ENCODE results near the gene CLEC11A. TPM values are rescaled to one million over a fixed set of nuclear protein-coding genes. Genes with fewer than 3 reads are reported as not detected.

CLEC11A gene
- total RNA-seq, 1 experiment from 2014 or later, result 7.6 TPM

GRCh38 chr19:50722201-50723013, 757 bp upstream of the CLEC11A start:
- TF ChIP-seq GABPB1 (CRISPR knock-in tag; IDR thresholded peaks at IDR 0.05) (no peak), NR3C1 (CRISPR knock-in tag; conservative IDR thresholded peaks at IDR 0.05; ENCODE audit: low read depth) (no peak)
- ChIA-PET POLR2A (no interaction called here), CTCF (interaction anchor here (0.9 to 6.7 kb wide), 12 partner anchors 15 to 299 kb away, joined by 3 to 195 read pairs (median 6); partner anchors contain the start of gene JOSD2)
- Mint-ChIP-seq H3K27me3 (ENCODE audit: low read depth) (peaks cover 41% of the 10 kb centered on the region), H3K4me1 (peaks cover 52% of the 10 kb centered on the region), H3K4me3 (peak overlapping the region; percentile 89), H3K9me3 (no peaks in the 10 kb centered on the region), H3K27ac (no peak overlapping the region), H3K36me3 (no peaks in the 10 kb centered on the region)
- no peak for DNase-seq (ENCODE audit: low spot score)
- no peak for ATAC-seq

GRCh38 chr19:50723735-50724521, 764 bp downstream of the CLEC11A start:
- DNase-seq (ENCODE audit: low spot score) (no peak), ATAC-seq (no peak)
- no peaks in the 10 kb centered on the region for H3K36me3 Mint-ChIP-seq
- H3K9me3 Mint-ChIP-seq, result no peaks in the 10 kb centered on the region
- H3K4me1 Mint-ChIP-seq, result peaks cover 55% of the 10 kb centered on the region
- H3K27me3 Mint-ChIP-seq (ENCODE audit: low read depth), result peaks cover 41% of the 10 kb centered on the region
- ChIA-PET POLR2A (interaction anchor here (0.6 to 1.6 kb wide), 5 partner anchors 53 to 68 kb away, joined by 3 to 7 read pairs (median 4); no protein-coding TSS in a partner anchor), CTCF (interaction anchor here (0.7 to 6.7 kb wide), 53 partner anchors 8 to 715 kb away, joined by 3 to 195 read pairs (median 6); partner anchors contain the start of gene ACP4)
- peak overlapping the region; percentile 89 for H3K4me3 Mint-ChIP-seq
- TF ChIP-seq ZNF281 (CRISPR knock-in tag; IDR thresholded peaks at IDR 0.05) (no peak), ZNF263 (CRISPR knock-in tag; IDR thresholded peaks at IDR 0.05; ENCODE audit: low read depth) (peak; percentile 61; the same call in 1 of the 2 replicates), TEAD1 (CRISPR knock-in tag; IDR thresholded peaks at IDR 0.05) (0 out of 2 replicates have a peak, but pooled peaks have one; percentile 61)
- no peak overlapping the region for H3K27ac Mint-ChIP-seq

- peak overlapping the region; percentile 90 for H3K4me3 Mint-ChIP-seq
- H3K9me3 Mint-ChIP-seq, result no peaks in the 10 kb centered on the region
- ChIA-PET POLR2A (interaction anchor here (0.6 to 1.6 kb wide), 8 partner anchors 49 to 177 kb away, joined by 3 to 7 read pairs (median 4); no protein-coding TSS in a partner anchor), CTCF (interaction anchor here (0.6 to 6.7 kb wide), 69 partner anchors 8 to 980 kb away, joined by 3 to 195 read pairs (median 4); partner anchors contain the start of genes ACP4, C19orf81 and JOSD2)
- peak overlapping the region; percentile 82 for H3K27ac Mint-ChIP-seq
- peaks cover 55% of the 10 kb centered on the region for H3K4me1 Mint-ChIP-seq
- no peaks in the 10 kb centered on the region for H3K36me3 Mint-ChIP-seq
- DNase-seq (ENCODE audit: low spot score) (peak; percentile 100), ATAC-seq (peak; percentile 74)
- H3K27me3 Mint-ChIP-seq (ENCODE audit: low read depth), result peaks cover 43% of the 10 kb centered on the region
- TF ChIP-seq TEAD4 (CRISPR knock-in tag; IDR thresholded peaks at IDR 0.05) (no peak), ZSCAN18 (CRISPR knock-in tag; IDR thresholded peaks at IDR 0.05) (no peak), AFF4 (CRISPR knock-in tag; IDR thresholded peaks at IDR 0.05; ENCODE audit: borderline replicate concordance) (0 out of 2 replicates have a peak, but pooled peaks have one; percentile 48), ZNF281 (CRISPR knock-in tag; IDR thresholded peaks at IDR 0.05) (0 out of 2 replicates have a peak, but pooled peaks have one; percentile 78), IRF2 (CRISPR knock-in tag; IDR thresholded peaks at IDR 0.05; ENCODE audit: borderline replicate concordance, low read depth) (no peak), ZBTB43 (CRISPR knock-in tag; IDR thresholded peaks at IDR 0.05) (peak; percentile 70; the same call in 1 of the 2 replicates), ATF3 (CRISPR knock-in tag; conservative IDR thresholded peaks at IDR 0.05) (no peak), SP1 (CRISPR knock-in tag; conservative IDR thresholded peaks at IDR 0.05) (peak; percentile 79), ZNF219 (CRISPR knock-in tag; IDR thresholded peaks at IDR 0.05; ENCODE audit: borderline replicate concordance) (no peak)
Observed at GRCh38 chr19:50724522-50725217, 1.5 kb downstream of the CLEC11A start.
